ENCODE data around the gene AGFG1. TPM values are rescaled to one million over a fixed set of nuclear protein-coding genes. Genes with fewer than 3 reads are reported as not detected.
"Not testable (repeated sequence)": the region's sequence is repeated elsewhere in the genome, so short reads cannot be mapped to it uniquely, and the experiment has no call there.

Gene AGFG1
- total and polyA plus RNA-seq, 3 donors from 2014 or later, result 126 to 192 (median 135) TPM

DNA sequence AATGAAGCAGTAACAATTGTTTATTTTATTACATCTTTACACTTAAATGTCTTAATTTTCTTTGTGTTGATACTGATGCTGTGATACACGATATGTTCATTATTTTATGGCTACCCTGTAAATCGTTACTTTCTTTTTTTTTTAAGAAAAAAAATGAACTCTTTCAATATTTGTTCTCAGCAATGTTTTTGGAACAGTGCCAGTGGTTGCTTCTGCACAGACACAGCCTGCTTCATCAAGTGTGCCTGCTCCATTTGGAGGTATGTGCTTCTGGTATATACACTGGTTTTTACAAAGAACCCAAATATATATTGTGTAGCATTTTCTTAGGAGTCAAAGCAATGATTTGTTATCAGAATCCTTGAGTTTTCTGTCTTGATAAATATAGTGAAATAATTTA lies 64.5 kb downstream of the AGFG1 start:
- H3K9me3 ChIP-seq, result no peaks in the 10 kb centered on the region
- H3K27ac ChIP-seq, result no peak overlapping the region
- intact Hi-C loops (cut with DNase I; ENCODE audit: low total_unique reads), result no loop called here
- H3K36me3 ChIP-seq (ENCODE audit: low read depth, missing control alignments), result no peaks in the 10 kb centered on the region
- no peak overlapping the region for H3K4me3 ChIP-seq
- no peak for DNase-seq
- H3K4me1 ChIP-seq, result no peaks in the 10 kb centered on the region
- 43 to 52% methylated on average over 2 of the region's 2 CpGs for WGBS, 2 donors
- TF ChIP-seq, protein P1, sequence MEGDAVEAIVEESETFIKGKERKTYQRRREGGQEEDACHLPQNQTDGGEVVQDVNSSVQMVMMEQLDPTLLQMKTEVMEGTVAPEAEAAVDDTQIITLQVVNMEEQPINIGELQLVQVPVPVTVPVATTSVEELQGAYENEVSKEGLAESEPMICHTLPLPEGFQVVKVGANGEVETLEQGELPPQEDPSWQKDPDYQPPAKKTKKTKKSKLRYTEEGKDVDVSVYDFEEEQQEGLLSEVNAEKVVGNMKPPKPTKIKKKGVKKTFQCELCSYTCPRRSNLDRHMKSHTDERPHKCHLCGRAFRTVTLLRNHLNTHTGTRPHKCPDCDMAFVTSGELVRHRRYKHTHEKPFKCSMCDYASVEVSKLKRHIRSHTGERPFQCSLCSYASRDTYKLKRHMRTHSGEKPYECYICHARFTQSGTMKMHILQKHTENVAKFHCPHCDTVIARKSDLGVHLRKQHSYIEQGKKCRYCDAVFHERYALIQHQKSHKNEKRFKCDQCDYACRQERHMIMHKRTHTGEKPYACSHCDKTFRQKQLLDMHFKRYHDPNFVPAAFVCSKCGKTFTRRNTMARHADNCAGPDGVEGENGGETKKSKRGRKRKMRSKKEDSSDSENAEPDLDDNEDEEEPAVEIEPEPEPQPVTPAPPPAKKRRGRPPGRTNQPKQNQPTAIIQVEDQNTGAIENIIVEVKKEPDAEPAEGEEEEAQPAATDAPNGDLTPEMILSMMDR (IDR thresholded peaks at IDR 0.05), result no peak
- no peak for TF ChIP-seq POLR2A (IDR thresholded peaks at IDR 0.05)
- no peaks in the 10 kb centered on the region for H3K27me3 ChIP-seq

GRCh38 chr2:227539465-227539956 lies 67.6 kb downstream of the AGFG1 start:
- Histone ChIP-seq H3K4me1 (no peaks in the 10 kb centered on the region), H3K4me3 (no peak overlapping the region), H3K27ac (no peak overlapping the region), H3K9me3 (no peaks in the 10 kb centered on the region), H3K36me3 (ENCODE audit: low read depth, missing control alignments) (no peaks in the 10 kb centered on the region), H3K27me3 (no peaks in the 10 kb centered on the region)
- 95 to 98% methylated on average over 8 of the region's 8 CpGs for WGBS, 2 donors
- no peak for TF ChIP-seq POLR2A (IDR thresholded peaks at IDR 0.05)
- TF ChIP-seq, protein P1 (IDR thresholded peaks at IDR 0.05), result no peak
- intact Hi-C loops (cut with DNase I; ENCODE audit: low total_unique reads), result no loop called here
- DNase-seq, result no peak

DNA sequence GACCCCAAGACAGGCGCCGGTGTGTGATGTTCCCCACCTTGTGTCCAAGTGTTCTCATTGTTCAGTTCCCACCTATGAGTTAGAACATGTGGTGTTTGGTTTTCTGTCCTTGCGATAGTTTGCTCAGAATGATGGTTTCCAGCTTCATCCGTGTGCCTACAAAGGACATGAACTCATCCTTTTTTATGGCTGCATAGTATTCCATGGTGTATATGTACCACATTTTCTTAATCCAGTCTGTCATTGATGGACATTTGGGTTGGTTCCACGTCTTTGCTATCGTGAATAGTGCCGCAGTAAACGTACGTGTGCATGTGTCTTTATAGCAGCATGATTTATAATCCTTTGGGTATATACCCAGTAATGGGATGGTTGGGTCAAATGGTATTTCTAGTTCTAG lies 68.4 kb downstream of the AGFG1 start:
- H3K27me3 ChIP-seq; intact Hi-C loops (cut with DNase I; ENCODE audit: low total_unique reads); DNase-seq; H3K27ac ChIP-seq; H3K4me3 ChIP-seq; H3K36me3 ChIP-seq (ENCODE audit: low read depth, missing control alignments); H3K4me1 ChIP-seq; H3K9me3 ChIP-seq: not testable (repeated sequence)
- 91 to 99% methylated on average over 9 of the region's 9 CpGs for WGBS, 2 donors

DNA sequence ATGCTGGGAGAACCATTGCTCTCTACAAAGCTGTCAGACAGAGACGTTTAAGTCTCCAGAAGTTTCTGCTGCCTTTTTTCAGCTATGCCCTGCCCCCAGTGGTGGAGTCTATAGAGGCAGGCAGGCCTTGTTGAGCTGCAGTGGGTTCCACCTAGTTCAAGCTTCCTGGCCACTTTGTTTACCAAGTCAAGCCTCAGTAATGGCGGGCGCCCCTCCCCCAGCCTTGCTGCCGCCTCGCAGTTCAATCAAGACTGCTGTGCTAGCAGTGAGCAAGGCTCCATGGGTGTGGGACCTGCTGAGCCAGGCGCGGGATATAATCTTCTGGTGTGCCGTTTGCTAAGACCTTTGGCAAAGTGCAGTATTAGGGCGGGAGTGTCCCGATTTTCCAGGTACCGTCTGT lies 74.0 kb downstream of the AGFG1 start:
- H3K4me3 ChIP-seq, result no peak overlapping the region
- intact Hi-C loops (cut with DNase I; ENCODE audit: low total_unique reads), result no loop called here
- H3K4me1 ChIP-seq, result no peaks in the 10 kb centered on the region
- DNase-seq, result no peak
- H3K36me3 ChIP-seq (ENCODE audit: low read depth, missing control alignments), result no peaks in the 10 kb centered on the region
- no peak overlapping the region for H3K27ac ChIP-seq
- WGBS, 2 donors, result 93 to 96% methylated on average over 4 to 11 of the region's 11 CpGs
- no peaks in the 10 kb centered on the region for H3K27me3 ChIP-seq
- TF ChIP-seq, protein P1 (IDR thresholded peaks at IDR 0.05), result no peak
- no peak for TF ChIP-seq POLR2A (IDR thresholded peaks at IDR 0.05)
- H3K9me3 ChIP-seq, result no peaks in the 10 kb centered on the region

GRCh38 chr2:227551836-227552235 lies 79.9 kb downstream of the AGFG1 start:
- intact Hi-C loops (cut with DNase I; ENCODE audit: low total_unique reads), result no loop called here
- WGBS, 2 donors, result 86 to 100% methylated on average over 3 of the region's 3 CpGs
- H3K27me3 ChIP-seq, result no peaks in the 10 kb centered on the region
- no peaks in the 10 kb centered on the region for H3K9me3 ChIP-seq
- no peak for DNase-seq
- H3K36me3 ChIP-seq (ENCODE audit: low read depth, missing control alignments), result no peaks in the 10 kb centered on the region
- no peaks in the 10 kb centered on the region for H3K4me1 ChIP-seq
- H3K4me3 ChIP-seq, result no peak overlapping the region
- no peak overlapping the region for H3K27ac ChIP-seq
- TF ChIP-seq POLR2A (IDR thresholded peaks at IDR 0.05), result no peak
- TF ChIP-seq, protein P1 (IDR thresholded peaks at IDR 0.05), result no peak

Data from testis (tissue), 3 donors.